Upper lobe of right lung (tissue), 1 donor: Measurements from ENCODE around the gene PABPC3. TPM values are rescaled to one million over a fixed set of nuclear protein-coding genes. Genes with fewer than 3 reads are reported as not detected.
A peak's percentile ranks its signal among the peaks of the same experiment; 100 is the strongest.

Source experiments
- ATAC-seq: fragments of 200-7000 bp; cut with Tn5 transposase; one replicate; pipeline ENCODE4 v1.9.1; 2020; ENCODE audit warnings: mild to moderate bottlenecking, moderate library complexity
- DNase-seq: peaks from one replicate; pipeline ENCODE4 v3.0.0-alpha.2; 2020
- H3K27ac ChIP-seq: fragments of 200-600 bp; one replicate; pipeline ENCODE4 v1.8.0; 2022
- H3K27me3 ChIP-seq: fragments of 200-600 bp; one replicate; pipeline ENCODE4 v1.8.0; 2022; ENCODE audit warnings: mild to moderate bottlenecking
- H3K36me3 ChIP-seq: fragments of 200-600 bp; one replicate; pipeline ENCODE4 v1.8.0; 2022
- H3K4me1 ChIP-seq: fragments of 200-600 bp; one replicate; pipeline ENCODE4 v1.8.0; 2022
- H3K4me3 ChIP-seq: fragments of 200-600 bp; one replicate; pipeline ENCODE4 v1.8.0; 2022; ENCODE audit warnings: mild to moderate bottlenecking
- H3K9me3 ChIP-seq: fragments of 200-600 bp; one replicate; pipeline ENCODE4 v1.8.0; 2022
- intact Hi-C: fragments of 100-400 bp; cut with DNase I; formaldehyde crosslinking; loops from one replicate; pipeline ENCODE4 v1.11.0; 2022
- total RNA-seq: library from RNA; stranded (reverse); fragmentation: NEBNext Ultra II Directional; extraction: Animal tissue kit (Norgen Biotek cat#: 25700); gene quantifications from one replicate; pipeline ENCODE4 v1.2.1, GENCODE V29; 2021
- TF ChIP-seq, protein P1 (sequence below): fragments of 200-600 bp; IDR thresholded peaks from one replicate; pipeline ENCODE4 v1.8.0; 2022; ENCODE audit warnings: antibody characterized with exemption
- donor health status: DM: no; HTN: yes; CAD: no; lungs with severe emphysema.

The PABPC3 gene
- total RNA-seq, 1 donor from 2014 or later, result 0.12 TPM

DNA sequence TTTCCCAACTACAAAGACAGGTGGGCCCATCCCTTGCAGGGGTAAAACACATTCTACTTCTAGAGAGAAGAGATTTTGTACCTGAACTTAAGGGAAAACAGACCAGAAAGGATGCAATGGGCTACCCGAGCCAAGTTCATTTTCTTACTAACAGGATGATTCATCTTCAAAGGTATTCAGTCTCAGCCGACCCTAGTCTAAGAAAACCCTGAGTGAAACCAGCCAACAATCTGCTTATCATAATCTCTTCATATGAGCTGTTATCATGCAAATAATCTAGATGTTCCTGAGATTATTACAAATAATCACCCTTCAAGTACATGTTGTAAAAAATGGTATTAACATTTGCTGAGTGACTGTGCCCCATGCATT is 15.6 kb downstream of the PABPC3 start:
- TF ChIP-seq, protein P1, sequence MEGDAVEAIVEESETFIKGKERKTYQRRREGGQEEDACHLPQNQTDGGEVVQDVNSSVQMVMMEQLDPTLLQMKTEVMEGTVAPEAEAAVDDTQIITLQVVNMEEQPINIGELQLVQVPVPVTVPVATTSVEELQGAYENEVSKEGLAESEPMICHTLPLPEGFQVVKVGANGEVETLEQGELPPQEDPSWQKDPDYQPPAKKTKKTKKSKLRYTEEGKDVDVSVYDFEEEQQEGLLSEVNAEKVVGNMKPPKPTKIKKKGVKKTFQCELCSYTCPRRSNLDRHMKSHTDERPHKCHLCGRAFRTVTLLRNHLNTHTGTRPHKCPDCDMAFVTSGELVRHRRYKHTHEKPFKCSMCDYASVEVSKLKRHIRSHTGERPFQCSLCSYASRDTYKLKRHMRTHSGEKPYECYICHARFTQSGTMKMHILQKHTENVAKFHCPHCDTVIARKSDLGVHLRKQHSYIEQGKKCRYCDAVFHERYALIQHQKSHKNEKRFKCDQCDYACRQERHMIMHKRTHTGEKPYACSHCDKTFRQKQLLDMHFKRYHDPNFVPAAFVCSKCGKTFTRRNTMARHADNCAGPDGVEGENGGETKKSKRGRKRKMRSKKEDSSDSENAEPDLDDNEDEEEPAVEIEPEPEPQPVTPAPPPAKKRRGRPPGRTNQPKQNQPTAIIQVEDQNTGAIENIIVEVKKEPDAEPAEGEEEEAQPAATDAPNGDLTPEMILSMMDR, result no peak
- intact Hi-C loops, result no loop called here

DNA sequence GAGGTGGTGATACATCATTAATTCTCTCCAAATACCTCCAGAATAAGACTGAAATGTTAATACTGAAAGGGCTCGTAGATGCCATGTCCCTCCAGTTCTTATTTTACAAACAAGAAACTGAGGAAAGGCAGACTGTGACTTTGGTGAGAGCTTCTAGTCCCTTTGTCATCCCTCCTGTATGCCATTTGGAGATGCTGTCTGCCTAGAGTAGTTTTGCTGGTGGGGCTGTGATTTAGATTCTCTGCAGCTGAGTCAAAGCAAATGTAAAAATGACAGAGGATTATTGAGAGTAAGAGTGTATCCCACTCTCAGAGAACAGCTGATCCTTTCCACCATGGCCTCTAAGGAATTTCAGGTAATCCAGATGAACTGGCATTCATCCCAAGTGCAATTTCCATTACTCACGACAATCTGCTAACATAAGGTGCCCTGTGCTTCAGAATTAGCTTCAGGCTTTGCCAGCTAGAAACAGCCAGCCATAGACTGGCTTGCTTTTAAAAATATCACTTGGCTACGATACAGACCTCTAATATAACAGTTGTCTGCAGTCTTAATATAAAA is 16.8 kb downstream of the PABPC3 start:
- ATAC-seq, result no peak
- Histone ChIP-seq H3K4me1 (no peaks in the 10 kb centered on the region), H3K36me3 (no peaks in the 10 kb centered on the region), H3K9me3 (no peaks in the 10 kb centered on the region), H3K4me3 (no peak overlapping the region), H3K27ac (no peak overlapping the region), H3K27me3 (peaks cover 4% of the 10 kb centered on the region)
- no peak for DNase-seq
- TF ChIP-seq, protein P1, result no peak
- intact Hi-C loops, result no loop called here

More for the DNA sequence above, 15.6 kb downstream of the PABPC3 start:
- ATAC-seq (no peak), DNase-seq (no peak)
- Histone ChIP-seq H3K9me3 (no peaks in the 10 kb centered on the region), H3K36me3 (no peaks in the 10 kb centered on the region), H3K27me3 (peaks cover 4% of the 10 kb centered on the region), H3K27ac (no peak overlapping the region), H3K4me1 (no peaks in the 10 kb centered on the region), H3K4me3 (no peak overlapping the region)

DNA sequence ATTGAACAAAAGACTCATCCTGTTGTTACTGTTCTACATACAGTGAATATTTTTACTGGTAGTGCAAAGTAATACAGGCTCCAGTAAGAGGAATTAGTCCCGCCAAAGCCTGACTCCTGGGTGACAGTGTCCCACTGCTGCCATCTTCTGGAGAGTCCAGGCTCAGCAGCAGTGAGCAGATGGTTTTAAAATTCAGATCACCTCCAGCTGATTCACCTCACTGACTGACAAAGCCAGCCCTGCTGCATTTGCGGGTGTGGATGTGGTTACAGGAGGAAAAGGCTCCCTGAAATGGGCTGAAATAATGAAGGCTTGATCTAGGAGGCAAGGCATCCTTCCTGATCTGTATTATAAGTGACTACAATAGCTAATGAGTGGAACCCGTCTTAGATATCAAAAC is 18.3 kb downstream of the PABPC3 start:
- ATAC-seq (peak; percentile 95), DNase-seq (peak; percentile 67)
- no peaks in the 10 kb centered on the region for H3K4me1 ChIP-seq
- H3K27me3 ChIP-seq, result peaks cover 4% of the 10 kb centered on the region
- H3K4me3 ChIP-seq, result no peak overlapping the region
- no peaks in the 10 kb centered on the region for H3K9me3 ChIP-seq
- no peak overlapping the region for H3K27ac ChIP-seq
- TF ChIP-seq, protein P1, result peak; percentile 79
- H3K36me3 ChIP-seq, result no peaks in the 10 kb centered on the region
- intact Hi-C loops, result no loop called here

DNA sequence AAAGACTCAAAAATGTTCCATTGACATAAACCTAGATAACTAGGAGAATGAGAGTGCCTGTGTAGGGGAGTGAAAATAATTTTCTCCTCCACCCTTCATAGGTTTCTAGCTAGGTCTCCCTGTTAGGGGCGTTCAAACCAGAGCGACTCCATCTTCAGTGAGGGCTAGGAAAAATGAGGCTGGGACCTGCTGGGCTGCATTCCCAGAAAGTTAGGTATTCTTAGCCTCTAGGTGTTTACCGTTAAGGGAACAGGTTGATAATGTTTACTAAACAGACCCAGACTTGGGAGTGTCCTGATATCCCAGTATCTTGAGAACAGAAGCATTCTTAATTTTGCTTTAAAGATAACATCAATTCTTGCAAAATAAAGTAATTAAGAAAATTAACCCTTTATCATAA is 20.1 kb downstream of the PABPC3 start:
- no peaks in the 10 kb centered on the region for H3K36me3 ChIP-seq
- H3K9me3 ChIP-seq, result no peaks in the 10 kb centered on the region
- TF ChIP-seq, protein P1, result no peak
- no peak for DNase-seq
- H3K4me3 ChIP-seq, result no peak overlapping the region
- ATAC-seq, result no peak
- H3K4me1 ChIP-seq, result no peaks in the 10 kb centered on the region
- no peak overlapping the region for H3K27ac ChIP-seq
- intact Hi-C loops, result no loop called here
- peaks cover 4% of the 10 kb centered on the region for H3K27me3 ChIP-seq

DNA sequence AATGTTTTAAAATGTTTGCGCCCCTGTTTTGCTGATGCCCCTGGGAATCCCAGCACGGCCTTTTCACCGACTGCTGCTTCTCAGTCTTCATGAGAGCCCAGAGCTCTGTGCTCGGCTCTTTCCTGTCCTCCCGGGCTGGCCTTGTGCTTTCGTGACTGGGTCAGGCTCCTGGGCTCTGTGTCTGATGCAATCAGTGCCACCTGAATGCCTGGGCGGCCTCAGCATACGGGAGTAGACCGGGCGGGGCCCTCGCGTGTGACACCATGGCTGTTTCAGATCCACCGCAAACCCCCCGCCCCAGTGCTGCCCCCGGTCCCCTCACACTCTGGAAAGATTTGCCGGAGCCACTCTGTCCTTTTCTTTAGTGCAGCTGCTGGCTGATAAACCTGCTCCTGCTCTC is 21.4 kb downstream of the PABPC3 start:
- no peaks in the 10 kb centered on the region for H3K36me3 ChIP-seq
- no peak overlapping the region for H3K4me3 ChIP-seq
- H3K27ac ChIP-seq, result no peak overlapping the region
- no peaks in the 10 kb centered on the region for H3K27me3 ChIP-seq
- ATAC-seq (no peak), DNase-seq (no peak)
- intact Hi-C loops, result no loop called here
- H3K4me1 ChIP-seq, result no peaks in the 10 kb centered on the region
- no peaks in the 10 kb centered on the region for H3K9me3 ChIP-seq
- TF ChIP-seq, protein P1, result no peak

DNA sequence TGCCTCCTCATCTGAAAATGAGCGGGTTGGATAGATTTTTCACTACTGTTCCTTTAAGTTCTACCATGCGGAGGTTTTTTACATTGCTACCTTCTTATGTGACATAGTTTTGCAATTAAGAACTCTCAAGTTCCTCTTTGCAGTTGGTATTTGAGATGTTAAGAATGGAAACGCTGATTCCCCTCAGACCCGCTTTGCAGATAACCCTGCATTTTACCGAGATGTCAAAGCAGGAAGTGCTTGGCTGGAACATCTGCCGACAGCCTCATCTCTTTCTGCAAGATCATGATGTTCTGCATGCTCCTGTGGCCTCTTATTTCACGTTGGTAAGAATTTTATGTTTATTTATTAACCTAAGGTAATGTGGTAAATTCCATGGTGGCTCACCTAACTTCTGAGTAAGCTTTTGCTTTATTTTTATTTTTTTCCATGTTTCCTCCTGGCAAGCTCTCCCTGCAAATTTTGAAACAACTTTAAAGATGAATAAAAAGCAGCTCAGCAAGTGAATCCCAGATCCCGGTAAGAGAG is 22.5 kb downstream of the PABPC3 start:
- H3K9me3 ChIP-seq, result no peaks in the 10 kb centered on the region

More for the DNA sequence above, 22.5 kb downstream of the PABPC3 start:
- no peaks in the 10 kb centered on the region for H3K27me3 ChIP-seq
- H3K4me1 ChIP-seq, result no peaks in the 10 kb centered on the region
- TF ChIP-seq, protein P1, result no peak
- ATAC-seq (no peak), DNase-seq (no peak)
- H3K36me3 ChIP-seq, result no peaks in the 10 kb centered on the region
- H3K4me3 ChIP-seq, result no peak overlapping the region
- intact Hi-C loops, result no loop called here
- no peak overlapping the region for H3K27ac ChIP-seq
